K562 (cell line): ENCODE measurements around the gene SPATA19.

Experiments used
- EZH2 ChIP-seq: IDR thresholded peaks from 2 replicates; pipeline ENCODE4 v1.6.1; 2012; ENCODE audit warnings: low read depth, mild to moderate bottlenecking, inconsistent platforms, low read length, borderline replicate concordance
- NFYB ChIP-seq: IDR thresholded peaks from 2 replicates; pipeline ENCODE4 v1.6.1; 2011; ENCODE audit warnings: mild to moderate bottlenecking, moderate library complexity; ENCODE audit not compliant: insufficient read length; ENCODE audit errors: extremely low read depth
- RBM15 ChIP-seq: fragments of 200-400 bp; formaldehyde crosslinking; IDR thresholded peaks from 2 replicates; pipeline ENCODE4 v1.6.1; 2018; ENCODE audit warnings: mild to moderate bottlenecking, low read length, moderate library complexity; ENCODE audit not compliant: insufficient read depth
- RFX1 ChIP-seq: fragments of 450-650 bp; IDR thresholded peaks from 2 replicates; pipeline ENCODE4 v1.6.1; 2016; ENCODE audit warnings: mild to moderate bottlenecking, moderate library complexity
- SMC3 ChIP-seq: conservative IDR thresholded peaks from 2 replicates; pipeline ENCODE4 v1.6.1; 2011; ENCODE audit warnings: low read depth, low read length, improper control_type of control experiment; ENCODE audit not compliant: insufficient read depth
- ZFP1 ChIP-seq: fragments of 450-650 bp; formaldehyde crosslinking; IDR thresholded peaks from 2 replicates; pipeline ENCODE4 v1.4.0; 2020; ENCODE audit warnings: mild to moderate bottlenecking, mixed read lengths
- TF ChIP-seq, protein P1 (sequence below), 3 experiments: IDR thresholded peaks in 2 of 3; conservative IDR thresholded peaks in 1 of 3; 2 replicates each; pipeline ENCODE4 v1.5.1; 2011 to 2012; ENCODE audit warnings: low read length in 3 of 3, mild to moderate bottlenecking in 3 of 3, control low read depth in 2 of 3, improper control_type of control experiment in 1 of 3, inconsistent platforms in 1 of 3, low read depth in 1 of 3, mixed read lengths in 1 of 3, moderate library complexity in 1 of 3; ENCODE audit not compliant: insufficient read depth in 2 of 3
- TF ChIP-seq, protein P2 (sequence below): sonication (generic); formaldehyde crosslinking; IDR thresholded peaks from 2 replicates; pipeline ENCODE4 v1.9.0; 2022; ENCODE audit warnings: mild to moderate bottlenecking, missing genetic modification reagents
- TF ChIP-seq, protein P3 (sequence below): sonication (generic); formaldehyde crosslinking; IDR thresholded peaks from 2 replicates; pipeline ENCODE4 v1.8.0; 2022; ENCODE audit warnings: mild to moderate bottlenecking, missing genetic modification reagents

DNA sequence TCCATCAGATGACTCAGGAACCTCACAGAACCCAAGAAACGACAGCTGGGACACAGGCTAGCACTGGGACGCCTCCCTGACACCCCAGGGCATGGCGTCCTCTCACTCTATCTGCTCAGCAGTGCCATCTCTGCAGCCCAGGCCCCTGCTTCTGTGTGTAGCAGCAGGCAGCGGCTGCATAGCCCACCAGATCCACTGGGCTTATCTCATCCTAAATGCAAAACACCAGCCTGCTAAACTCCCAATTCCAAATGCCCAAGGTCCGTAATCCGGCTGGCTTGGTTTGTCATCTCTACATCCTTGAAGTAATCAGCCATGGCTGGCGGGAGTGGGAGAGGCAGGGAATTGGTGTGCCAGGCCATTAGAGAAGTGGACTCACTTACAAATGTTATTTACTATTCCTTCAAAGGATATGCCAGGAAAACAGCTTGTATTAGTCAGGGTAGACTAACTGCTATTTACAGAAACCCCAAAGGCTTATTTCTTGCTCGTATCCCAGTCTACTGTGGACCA lies 30.7 kb downstream of the SPATA19 start:
- TF ChIP-seq EZH2 (no peak), RBM15 (no peak), NFYB (no peak), ZFP1 (no peak), RFX1 (no peak), SMC3 (no peak)
- TF ChIP-seq, protein P1, sequence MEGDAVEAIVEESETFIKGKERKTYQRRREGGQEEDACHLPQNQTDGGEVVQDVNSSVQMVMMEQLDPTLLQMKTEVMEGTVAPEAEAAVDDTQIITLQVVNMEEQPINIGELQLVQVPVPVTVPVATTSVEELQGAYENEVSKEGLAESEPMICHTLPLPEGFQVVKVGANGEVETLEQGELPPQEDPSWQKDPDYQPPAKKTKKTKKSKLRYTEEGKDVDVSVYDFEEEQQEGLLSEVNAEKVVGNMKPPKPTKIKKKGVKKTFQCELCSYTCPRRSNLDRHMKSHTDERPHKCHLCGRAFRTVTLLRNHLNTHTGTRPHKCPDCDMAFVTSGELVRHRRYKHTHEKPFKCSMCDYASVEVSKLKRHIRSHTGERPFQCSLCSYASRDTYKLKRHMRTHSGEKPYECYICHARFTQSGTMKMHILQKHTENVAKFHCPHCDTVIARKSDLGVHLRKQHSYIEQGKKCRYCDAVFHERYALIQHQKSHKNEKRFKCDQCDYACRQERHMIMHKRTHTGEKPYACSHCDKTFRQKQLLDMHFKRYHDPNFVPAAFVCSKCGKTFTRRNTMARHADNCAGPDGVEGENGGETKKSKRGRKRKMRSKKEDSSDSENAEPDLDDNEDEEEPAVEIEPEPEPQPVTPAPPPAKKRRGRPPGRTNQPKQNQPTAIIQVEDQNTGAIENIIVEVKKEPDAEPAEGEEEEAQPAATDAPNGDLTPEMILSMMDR (IDR thresholded peaks at IDR 0.05 in 2 of 3, conservative IDR thresholded peaks at IDR 0.05 in 1 of 3; ENCODE audit: insufficient read depth in 2 of 3, low read depth in 1 of 3, low read length in 3 of 3) = no peak
- TF ChIP-seq, protein P2, sequence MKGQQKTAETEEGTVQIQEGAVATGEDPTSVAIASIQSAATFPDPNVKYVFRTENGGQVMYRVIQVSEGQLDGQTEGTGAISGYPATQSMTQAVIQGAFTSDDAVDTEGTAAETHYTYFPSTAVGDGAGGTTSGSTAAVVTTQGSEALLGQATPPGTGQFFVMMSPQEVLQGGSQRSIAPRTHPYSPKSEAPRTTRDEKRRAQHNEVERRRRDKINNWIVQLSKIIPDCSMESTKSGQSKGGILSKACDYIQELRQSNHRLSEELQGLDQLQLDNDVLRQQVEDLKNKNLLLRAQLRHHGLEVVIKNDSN (CRISPR knock-in tag) = no peak
- TF ChIP-seq, protein P3, sequence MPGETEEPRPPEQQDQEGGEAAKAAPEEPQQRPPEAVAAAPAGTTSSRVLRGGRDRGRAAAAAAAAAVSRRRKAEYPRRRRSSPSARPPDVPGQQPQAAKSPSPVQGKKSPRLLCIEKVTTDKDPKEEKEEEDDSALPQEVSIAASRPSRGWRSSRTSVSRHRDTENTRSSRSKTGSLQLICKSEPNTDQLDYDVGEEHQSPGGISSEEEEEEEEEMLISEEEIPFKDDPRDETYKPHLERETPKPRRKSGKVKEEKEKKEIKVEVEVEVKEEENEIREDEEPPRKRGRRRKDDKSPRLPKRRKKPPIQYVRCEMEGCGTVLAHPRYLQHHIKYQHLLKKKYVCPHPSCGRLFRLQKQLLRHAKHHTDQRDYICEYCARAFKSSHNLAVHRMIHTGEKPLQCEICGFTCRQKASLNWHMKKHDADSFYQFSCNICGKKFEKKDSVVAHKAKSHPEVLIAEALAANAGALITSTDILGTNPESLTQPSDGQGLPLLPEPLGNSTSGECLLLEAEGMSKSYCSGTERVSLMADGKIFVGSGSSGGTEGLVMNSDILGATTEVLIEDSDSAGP (CRISPR knock-in tag) = no peak
